H1 (cell line): ENCODE measurements around the gene RGMB. TPM values are rescaled to one million over a fixed set of nuclear protein-coding genes. Genes with fewer than 3 reads are reported as not detected.

ENCODE experiments used
- EP300 ChIP-seq, 2 experiments: IDR thresholded peaks; 1 replicate in 1 of 2; 2 replicates in 1 of 2; pipeline ENCODE4 v1.6.1; 2011 to 2012; ENCODE audit warnings: low read depth in 2 of 2, low read length in 2 of 2, mild to moderate bottlenecking in 2 of 2, borderline replicate concordance in 1 of 2, inconsistent platforms in 1 of 2, moderate library complexity in 1 of 2
- GTF2F1 ChIP-seq: IDR thresholded peaks from 2 replicates; pipeline ENCODE4 v1.6.1; 2012; ENCODE audit warnings: low read depth, low read length, improper control_type of control experiment, borderline replicate concordance
- POLR2A ChIP-seq, 2 experiments: IDR thresholded peaks; 1 replicate in 1 of 2; 2 replicates in 1 of 2; pipeline ENCODE4 v1.6.1; 2011; ENCODE audit warnings: low read depth in 2 of 2, low read length in 2 of 2, mild to moderate bottlenecking in 2 of 2; ENCODE audit errors: control extremely low read depth in 1 of 2
- RFX5 ChIP-seq: IDR thresholded peaks from 2 replicates; pipeline ENCODE4 v1.6.1; 2011; ENCODE audit warnings: low read depth, low read length, improper control_type of control experiment, borderline replicate concordance
- TBP ChIP-seq: IDR thresholded peaks from 2 replicates; pipeline ENCODE4 v1.6.1; 2011; ENCODE audit warnings: low read depth, low read length, improper control_type of control experiment
- polyA plus RNA-seq, 7 experiments: library from polyadenylated mRNA; depleted of rRNA in 3 of 7; stranded (reverse) in 5 of 7; unstranded in 2 of 7; fragments of >200 nt in 5 of 7; fragments of 200-250 nt in 2 of 7; gene quantifications; 1 replicate in 5 of 7; 2 replicates in 1 of 7; 4 replicates in 1 of 7; pipeline versions ENCODE4 v1.2.1 to v1.2.3, GENCODE V29; 2011 to 2013; ENCODE audit warnings: missing spikeins in 2 of 7, mixed read lengths in 2 of 7
- total RNA-seq: library from RNA; stranded (reverse); fragmentation: NEBNext Ultra II Directional; extraction: Animal tissue kit (Norgen Biotek cat#: 25700); gene quantifications from 2 replicates; pipeline ENCODE4 v1.2.1, GENCODE V29; 2021
- TF ChIP-seq, protein P1 (sequence below), 3 experiments: IDR thresholded peaks; 1 replicate in 2 of 3; 2 replicates in 1 of 3; pipeline versions ENCODE4 v1.5.1 to v1.6.1; 2011; ENCODE audit warnings: low read length in 3 of 3, mild to moderate bottlenecking in 3 of 3, inconsistent platforms in 2 of 3, low read depth in 1 of 3, moderate library complexity in 1 of 3; ENCODE audit not compliant: insufficient read depth in 1 of 3; ENCODE audit errors: control extremely low read depth in 1 of 3
- TF ChIP-seq, protein P2 (sequence below): IDR thresholded peaks from 2 replicates; pipeline ENCODE4 v1.6.1; 2012; ENCODE audit warnings: inconsistent platforms
- TF ChIP-seq, protein P3 (sequence below): fragments of 300-600 bp; sonication (generic); IDR thresholded peaks from 2 replicates; pipeline ENCODE4 v1.7.1; 2012; ENCODE audit warnings: low read length, moderate library complexity, mild to moderate bottlenecking, inconsistent platforms; ENCODE audit not compliant: insufficient replicate concordance

Gene RGMB
- total and polyA plus RNA-seq, 2 of the 8 experiments (the other 6 are each of a cell fraction or from before 2014, with no cell fraction given), result 11.7 to 27.0 TPM

DNA sequence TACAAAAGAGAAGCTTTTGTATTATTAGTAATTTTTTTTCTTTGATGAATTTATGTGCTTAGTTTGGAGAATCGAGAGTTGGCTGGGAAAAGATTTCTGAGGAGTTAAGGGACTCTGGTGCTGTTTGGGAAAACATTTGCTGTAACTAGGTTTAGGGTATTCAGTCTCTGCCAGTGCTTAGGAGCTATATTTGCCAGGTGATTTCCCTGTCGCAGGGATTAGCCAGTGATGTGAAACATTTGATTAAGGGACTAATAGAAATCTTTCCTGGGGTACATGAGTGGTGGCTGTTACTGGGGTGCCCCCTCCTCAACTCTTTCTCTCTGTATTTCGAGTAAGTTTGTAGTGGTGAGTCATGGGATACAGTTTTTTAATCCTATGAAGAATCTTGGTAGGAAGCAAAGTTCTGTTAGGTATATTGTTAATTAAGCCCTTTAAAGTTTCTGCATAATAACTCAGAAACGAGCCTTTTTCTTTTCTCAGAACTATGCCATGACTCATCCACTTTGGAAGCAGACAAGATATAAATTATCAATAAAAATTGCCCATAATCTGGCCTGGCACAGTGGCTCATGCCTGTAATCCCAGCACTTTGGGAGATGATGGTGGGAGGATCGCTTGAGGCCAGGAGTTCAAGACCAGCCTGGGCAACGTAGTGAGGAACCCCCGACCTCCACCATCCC lies 18.6 kb downstream of the RGMB start (continued):
- TF ChIP-seq GTF2F1 (no peak), POLR2A (IDR thresholded peaks at IDR 0.05; ENCODE audit: control extremely low read depth in 1 of 2, low read depth in 2 of 2, low read length in 2 of 2) (no peak), TBP (no peak), RFX5 (no peak), EP300 (IDR thresholded peaks at IDR 0.05; ENCODE audit: borderline replicate concordance in 1 of 2, low read depth in 2 of 2, low read length in 2 of 2) (no peak)
- TF ChIP-seq, protein P1, sequence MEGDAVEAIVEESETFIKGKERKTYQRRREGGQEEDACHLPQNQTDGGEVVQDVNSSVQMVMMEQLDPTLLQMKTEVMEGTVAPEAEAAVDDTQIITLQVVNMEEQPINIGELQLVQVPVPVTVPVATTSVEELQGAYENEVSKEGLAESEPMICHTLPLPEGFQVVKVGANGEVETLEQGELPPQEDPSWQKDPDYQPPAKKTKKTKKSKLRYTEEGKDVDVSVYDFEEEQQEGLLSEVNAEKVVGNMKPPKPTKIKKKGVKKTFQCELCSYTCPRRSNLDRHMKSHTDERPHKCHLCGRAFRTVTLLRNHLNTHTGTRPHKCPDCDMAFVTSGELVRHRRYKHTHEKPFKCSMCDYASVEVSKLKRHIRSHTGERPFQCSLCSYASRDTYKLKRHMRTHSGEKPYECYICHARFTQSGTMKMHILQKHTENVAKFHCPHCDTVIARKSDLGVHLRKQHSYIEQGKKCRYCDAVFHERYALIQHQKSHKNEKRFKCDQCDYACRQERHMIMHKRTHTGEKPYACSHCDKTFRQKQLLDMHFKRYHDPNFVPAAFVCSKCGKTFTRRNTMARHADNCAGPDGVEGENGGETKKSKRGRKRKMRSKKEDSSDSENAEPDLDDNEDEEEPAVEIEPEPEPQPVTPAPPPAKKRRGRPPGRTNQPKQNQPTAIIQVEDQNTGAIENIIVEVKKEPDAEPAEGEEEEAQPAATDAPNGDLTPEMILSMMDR (IDR thresholded peaks at IDR 0.05; ENCODE audit: control extremely low read depth in 1 of 3, insufficient read depth in 1 of 3, low read depth in 1 of 3, low read length in 3 of 3), result no peak
- TF ChIP-seq, protein P2, sequence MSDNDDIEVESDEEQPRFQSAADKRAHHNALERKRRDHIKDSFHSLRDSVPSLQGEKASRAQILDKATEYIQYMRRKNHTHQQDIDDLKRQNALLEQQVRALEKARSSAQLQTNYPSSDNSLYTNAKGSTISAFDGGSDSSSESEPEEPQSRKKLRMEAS, result no peak
- TF ChIP-seq, protein P3, sequence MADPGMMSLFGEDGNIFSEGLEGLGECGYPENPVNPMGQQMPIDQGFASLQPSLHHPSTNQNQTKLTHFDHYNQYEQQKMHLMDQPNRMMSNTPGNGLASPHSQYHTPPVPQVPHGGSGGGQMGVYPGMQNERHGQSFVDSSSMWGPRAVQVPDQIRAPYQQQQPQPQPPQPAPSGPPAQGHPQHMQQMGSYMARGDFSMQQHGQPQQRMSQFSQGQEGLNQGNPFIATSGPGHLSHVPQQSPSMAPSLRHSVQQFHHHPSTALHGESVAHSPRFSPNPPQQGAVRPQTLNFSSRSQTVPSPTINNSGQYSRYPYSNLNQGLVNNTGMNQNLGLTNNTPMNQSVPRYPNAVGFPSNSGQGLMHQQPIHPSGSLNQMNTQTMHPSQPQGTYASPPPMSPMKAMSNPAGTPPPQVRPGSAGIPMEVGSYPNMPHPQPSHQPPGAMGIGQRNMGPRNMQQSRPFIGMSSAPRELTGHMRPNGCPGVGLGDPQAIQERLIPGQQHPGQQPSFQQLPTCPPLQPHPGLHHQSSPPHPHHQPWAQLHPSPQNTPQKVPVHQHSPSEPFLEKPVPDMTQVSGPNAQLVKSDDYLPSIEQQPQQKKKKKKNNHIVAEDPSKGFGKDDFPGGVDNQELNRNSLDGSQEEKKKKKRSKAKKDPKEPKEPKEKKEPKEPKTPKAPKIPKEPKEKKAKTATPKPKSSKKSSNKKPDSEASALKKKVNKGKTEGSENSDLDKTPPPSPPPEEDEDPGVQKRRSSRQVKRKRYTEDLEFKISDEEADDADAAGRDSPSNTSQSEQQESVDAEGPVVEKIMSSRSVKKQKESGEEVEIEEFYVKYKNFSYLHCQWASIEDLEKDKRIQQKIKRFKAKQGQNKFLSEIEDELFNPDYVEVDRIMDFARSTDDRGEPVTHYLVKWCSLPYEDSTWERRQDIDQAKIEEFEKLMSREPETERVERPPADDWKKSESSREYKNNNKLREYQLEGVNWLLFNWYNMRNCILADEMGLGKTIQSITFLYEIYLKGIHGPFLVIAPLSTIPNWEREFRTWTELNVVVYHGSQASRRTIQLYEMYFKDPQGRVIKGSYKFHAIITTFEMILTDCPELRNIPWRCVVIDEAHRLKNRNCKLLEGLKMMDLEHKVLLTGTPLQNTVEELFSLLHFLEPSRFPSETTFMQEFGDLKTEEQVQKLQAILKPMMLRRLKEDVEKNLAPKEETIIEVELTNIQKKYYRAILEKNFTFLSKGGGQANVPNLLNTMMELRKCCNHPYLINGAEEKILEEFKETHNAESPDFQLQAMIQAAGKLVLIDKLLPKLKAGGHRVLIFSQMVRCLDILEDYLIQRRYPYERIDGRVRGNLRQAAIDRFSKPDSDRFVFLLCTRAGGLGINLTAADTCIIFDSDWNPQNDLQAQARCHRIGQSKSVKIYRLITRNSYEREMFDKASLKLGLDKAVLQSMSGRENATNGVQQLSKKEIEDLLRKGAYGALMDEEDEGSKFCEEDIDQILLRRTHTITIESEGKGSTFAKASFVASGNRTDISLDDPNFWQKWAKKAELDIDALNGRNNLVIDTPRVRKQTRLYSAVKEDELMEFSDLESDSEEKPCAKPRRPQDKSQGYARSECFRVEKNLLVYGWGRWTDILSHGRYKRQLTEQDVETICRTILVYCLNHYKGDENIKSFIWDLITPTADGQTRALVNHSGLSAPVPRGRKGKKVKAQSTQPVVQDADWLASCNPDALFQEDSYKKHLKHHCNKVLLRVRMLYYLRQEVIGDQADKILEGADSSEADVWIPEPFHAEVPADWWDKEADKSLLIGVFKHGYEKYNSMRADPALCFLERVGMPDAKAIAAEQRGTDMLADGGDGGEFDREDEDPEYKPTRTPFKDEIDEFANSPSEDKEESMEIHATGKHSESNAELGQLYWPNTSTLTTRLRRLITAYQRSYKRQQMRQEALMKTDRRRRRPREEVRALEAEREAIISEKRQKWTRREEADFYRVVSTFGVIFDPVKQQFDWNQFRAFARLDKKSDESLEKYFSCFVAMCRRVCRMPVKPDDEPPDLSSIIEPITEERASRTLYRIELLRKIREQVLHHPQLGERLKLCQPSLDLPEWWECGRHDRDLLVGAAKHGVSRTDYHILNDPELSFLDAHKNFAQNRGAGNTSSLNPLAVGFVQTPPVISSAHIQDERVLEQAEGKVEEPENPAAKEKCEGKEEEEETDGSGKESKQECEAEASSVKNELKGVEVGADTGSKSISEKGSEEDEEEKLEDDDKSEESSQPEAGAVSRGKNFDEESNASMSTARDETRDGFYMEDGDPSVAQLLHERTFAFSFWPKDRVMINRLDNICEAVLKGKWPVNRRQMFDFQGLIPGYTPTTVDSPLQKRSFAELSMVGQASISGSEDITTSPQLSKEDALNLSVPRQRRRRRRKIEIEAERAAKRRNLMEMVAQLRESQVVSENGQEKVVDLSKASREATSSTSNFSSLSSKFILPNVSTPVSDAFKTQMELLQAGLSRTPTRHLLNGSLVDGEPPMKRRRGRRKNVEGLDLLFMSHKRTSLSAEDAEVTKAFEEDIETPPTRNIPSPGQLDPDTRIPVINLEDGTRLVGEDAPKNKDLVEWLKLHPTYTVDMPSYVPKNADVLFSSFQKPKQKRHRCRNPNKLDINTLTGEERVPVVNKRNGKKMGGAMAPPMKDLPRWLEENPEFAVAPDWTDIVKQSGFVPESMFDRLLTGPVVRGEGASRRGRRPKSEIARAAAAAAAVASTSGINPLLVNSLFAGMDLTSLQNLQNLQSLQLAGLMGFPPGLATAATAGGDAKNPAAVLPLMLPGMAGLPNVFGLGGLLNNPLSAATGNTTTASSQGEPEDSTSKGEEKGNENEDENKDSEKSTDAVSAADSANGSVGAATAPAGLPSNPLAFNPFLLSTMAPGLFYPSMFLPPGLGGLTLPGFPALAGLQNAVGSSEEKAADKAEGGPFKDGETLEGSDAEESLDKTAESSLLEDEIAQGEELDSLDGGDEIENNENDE, result no peak
